ENCODE data around the gene WASF1. TPM values are rescaled to one million over a fixed set of nuclear protein-coding genes. Genes with fewer than 3 reads are reported as not detected.
"Not testable (repeated sequence)": the region's sequence is repeated elsewhere in the genome, so short reads cannot be mapped to it uniquely, and the experiment has no call there.

The WASF1 gene
- total RNA-seq, 2 donors from 2014 or later = 3.1 to 10.6 TPM

GRCh38 chr6:110085285-110085684 is 94.2 kb downstream of the WASF1 start:
- no peak overlapping the region for H3K27ac Mint-ChIP-seq
- peaks cover 7% of the 10 kb centered on the region for H3K27me3 Mint-ChIP-seq
- no peak overlapping the region for H3K4me3 Mint-ChIP-seq
- H3K4me1 Mint-ChIP-seq = no peaks in the 10 kb centered on the region
- no peaks in the 10 kb centered on the region for H3K9me3 Mint-ChIP-seq
- H3K36me3 Mint-ChIP-seq (ENCODE audit: low read depth) = no peaks in the 10 kb centered on the region
- no peak for ATAC-seq (replicated peaks)

- ATAC-seq (replicated peaks) = no peak
- H3K4me3 Mint-ChIP-seq = no peak overlapping the region
- no peaks in the 10 kb centered on the region for H3K4me1 Mint-ChIP-seq
- H3K27me3 Mint-ChIP-seq = peaks cover 8% of the 10 kb centered on the region
- no peak overlapping the region for H3K27ac Mint-ChIP-seq
- H3K9me3 Mint-ChIP-seq = no peaks in the 10 kb centered on the region
- H3K36me3 Mint-ChIP-seq (ENCODE audit: low read depth) = no peaks in the 10 kb centered on the region
Observed at GRCh38 chr6:110083875-110084585, 95.4 kb downstream of the WASF1 start.

- no peak overlapping the region for H3K27ac Mint-ChIP-seq
- no peaks in the 10 kb centered on the region for H3K9me3 Mint-ChIP-seq
- no peak overlapping the region for H3K4me3 Mint-ChIP-seq
- no peaks in the 10 kb centered on the region for H3K4me1 Mint-ChIP-seq
- H3K27me3 Mint-ChIP-seq = peaks cover 21% of the 10 kb centered on the region
- H3K36me3 Mint-ChIP-seq (ENCODE audit: low read depth) = no peaks in the 10 kb centered on the region
- ATAC-seq (replicated peaks) = no peak
Observed at GRCh38 chr6:110075406-110075805, 104.1 kb downstream of the WASF1 start.

- not testable (repeated sequence) for H3K27ac Mint-ChIP-seq; H3K4me1 Mint-ChIP-seq; H3K4me3 Mint-ChIP-seq; H3K9me3 Mint-ChIP-seq; ATAC-seq (replicated peaks); H3K36me3 Mint-ChIP-seq (ENCODE audit: low read depth)
- H3K27me3 Mint-ChIP-seq = peaks cover 25% of the 10 kb centered on the region
Observed at GRCh38 chr6:110073474-110073873, 106.0 kb downstream of the WASF1 start.

- H3K27ac Mint-ChIP-seq = no peak overlapping the region
- no peaks in the 10 kb centered on the region for H3K4me1 Mint-ChIP-seq
- no peaks in the 10 kb centered on the region for H3K9me3 Mint-ChIP-seq
- H3K36me3 Mint-ChIP-seq (ENCODE audit: low read depth) = no peaks in the 10 kb centered on the region
- no peak overlapping the region for H3K4me3 Mint-ChIP-seq
- no peak for ATAC-seq (replicated peaks)
- H3K27me3 Mint-ChIP-seq = peaks cover 43% of the 10 kb centered on the region
Observed at GRCh38 chr6:110068592-110068967, 110.9 kb downstream of the WASF1 start.

GRCh38 chr6:110067837-110068591 is 111.5 kb downstream of the WASF1 start:
- ATAC-seq (replicated peaks) = no peak
- Mint-ChIP-seq H3K27me3 (peaks cover 44% of the 10 kb centered on the region), H3K9me3 (no peaks in the 10 kb centered on the region), H3K4me3 (no peak overlapping the region), H3K27ac (no peak overlapping the region), H3K4me1 (no peaks in the 10 kb centered on the region), H3K36me3 (ENCODE audit: low read depth) (no peaks in the 10 kb centered on the region)

GRCh38 chr6:110064744-110065524 is 114.5 kb downstream of the WASF1 start:
- Mint-ChIP-seq H3K36me3 (ENCODE audit: low read depth) (no peaks in the 10 kb centered on the region), H3K4me1 (no peaks in the 10 kb centered on the region)
- no peak for ATAC-seq (replicated peaks)

GRCh38 chr6:110063594-110064263 is 115.7 kb downstream of the WASF1 start:
- Mint-ChIP-seq H3K36me3 (ENCODE audit: low read depth) (no peaks in the 10 kb centered on the region), H3K4me3 (no peak overlapping the region), H3K27me3 (peaks cover 43% of the 10 kb centered on the region), H3K9me3 (no peaks in the 10 kb centered on the region), H3K4me1 (no peaks in the 10 kb centered on the region), H3K27ac (no peak overlapping the region)
- peak; percentile 52 for ATAC-seq (replicated peaks)

More at GRCh38 chr6:110064744-110065524, 114.5 kb downstream of the WASF1 start:
- Mint-ChIP-seq H3K27me3 (peaks cover 44% of the 10 kb centered on the region), H3K4me3 (no peak overlapping the region), H3K9me3 (no peaks in the 10 kb centered on the region), H3K27ac (no peak overlapping the region)

- H3K4me1 Mint-ChIP-seq = no peaks in the 10 kb centered on the region
- H3K9me3 Mint-ChIP-seq = no peaks in the 10 kb centered on the region
- no peak overlapping the region for H3K4me3 Mint-ChIP-seq
- H3K27ac Mint-ChIP-seq = no peak overlapping the region
- peaks cover 32% of the 10 kb centered on the region for H3K27me3 Mint-ChIP-seq
- no peaks in the 10 kb centered on the region for H3K36me3 Mint-ChIP-seq (ENCODE audit: low read depth)
- no peak for ATAC-seq (replicated peaks)
Observed at GRCh38 chr6:110055387-110055735, 124.1 kb downstream of the WASF1 start.

GRCh38 chr6:110054664-110055386 is 124.6 kb downstream of the WASF1 start:
- peaks cover 26% of the 10 kb centered on the region for H3K27me3 Mint-ChIP-seq
- H3K27ac Mint-ChIP-seq = no peak overlapping the region
- no peak overlapping the region for H3K4me3 Mint-ChIP-seq
- ATAC-seq (replicated peaks) = no peak
- no peaks in the 10 kb centered on the region for H3K4me1 Mint-ChIP-seq
- H3K36me3 Mint-ChIP-seq (ENCODE audit: low read depth) = no peaks in the 10 kb centered on the region
- H3K9me3 Mint-ChIP-seq = no peaks in the 10 kb centered on the region

- Mint-ChIP-seq H3K27me3 (peaks cover 29% of the 10 kb centered on the region), H3K27ac (no peak overlapping the region), H3K36me3 (ENCODE audit: low read depth) (no peaks in the 10 kb centered on the region), H3K4me1 (no peaks in the 10 kb centered on the region), H3K4me3 (no peak overlapping the region), H3K9me3 (no peaks in the 10 kb centered on the region)
- ATAC-seq (replicated peaks) = no peak
Observed at GRCh38 chr6:110053395-110054240, 125.9 kb downstream of the WASF1 start.

- ATAC-seq (replicated peaks) = no peak
- Mint-ChIP-seq H3K4me3 (no peak overlapping the region), H3K36me3 (ENCODE audit: low read depth) (no peaks in the 10 kb centered on the region), H3K4me1 (no peaks in the 10 kb centered on the region), H3K9me3 (no peaks in the 10 kb centered on the region), H3K27ac (no peak overlapping the region), H3K27me3 (peaks cover 23% of the 10 kb centered on the region)
Observed at GRCh38 chr6:110050440-110050813, 129.0 kb downstream of the WASF1 start.

All from activated T-helper 17 cell treated with anti-CD3 and anti-CD28 coated beads, Interleukin-2, amount 50 U/mL, for 72 hours (primary cell).